Measurements from ENCODE around the gene CHD2.
A peak's percentile ranks its signal among the peaks of the same experiment; 100 is the strongest.

GRCh38 chr15:93030430-93031102, 130.4 kb downstream of the CHD2 start:
- no peak for TF ChIP-seq JUN (CRISPR knock-in tag; IDR thresholded peaks at IDR 0.05)
- peak; percentile 90 for TF ChIP-seq CTCF (IDR thresholded peaks at IDR 0.05)
- 0 out of 2 replicates have a peak, but pooled peaks have one; percentile 57 for TF ChIP-seq ZNF232 (CRISPR knock-in tag; IDR thresholded peaks at IDR 0.05)
- no peak for TF ChIP-seq ZNF138 (CRISPR knock-in tag; conservative IDR thresholded peaks at IDR 0.05)
- TF ChIP-seq STAT6 (CRISPR knock-in tag; conservative IDR thresholded peaks at IDR 0.05; ENCODE audit: low read depth): no peak
- TF ChIP-seq NR2C2 (CRISPR knock-in tag; IDR thresholded peaks at IDR 0.05): no peak
- TF ChIP-seq ATF6 (CRISPR knock-in tag; IDR thresholded peaks at IDR 0.05): no peak
- no peak for TF ChIP-seq SP1 (CRISPR knock-in tag; conservative IDR thresholded peaks at IDR 0.05)
- no peak for TF ChIP-seq ELF4 (CRISPR knock-in tag; IDR thresholded peaks at IDR 0.05; ENCODE audit: low read depth)
- TF ChIP-seq FOXK1 (CRISPR knock-in tag; IDR thresholded peaks at IDR 0.05): no peak
- TF ChIP-seq SMAD4 (CRISPR knock-in tag; IDR thresholded peaks at IDR 0.05): no peak
- TF ChIP-seq E2F4 (CRISPR knock-in tag; IDR thresholded peaks at IDR 0.05; ENCODE audit: borderline replicate concordance, low read depth): no peak
- TF ChIP-seq HMGXB4 (CRISPR knock-in tag; IDR thresholded peaks at IDR 0.05): no peak; the same call in 1 of the 2 replicates

Measured in WTC11 (cell line).